GM12891 (cell line): Measurements from ENCODE around the gene KHK.

ENCODE experiments used
- POLR2AphosphoS5 ChIP-seq: IDR thresholded peaks from 2 replicates; pipeline ENCODE4 v1.6.1; 2011; ENCODE audit warnings: low read depth, low read length, control low read depth
- TAF1 ChIP-seq: IDR thresholded peaks from 2 replicates; pipeline ENCODE4 v1.6.1; 2011; ENCODE audit warnings: low read depth, low read length, control low read depth

DNA sequence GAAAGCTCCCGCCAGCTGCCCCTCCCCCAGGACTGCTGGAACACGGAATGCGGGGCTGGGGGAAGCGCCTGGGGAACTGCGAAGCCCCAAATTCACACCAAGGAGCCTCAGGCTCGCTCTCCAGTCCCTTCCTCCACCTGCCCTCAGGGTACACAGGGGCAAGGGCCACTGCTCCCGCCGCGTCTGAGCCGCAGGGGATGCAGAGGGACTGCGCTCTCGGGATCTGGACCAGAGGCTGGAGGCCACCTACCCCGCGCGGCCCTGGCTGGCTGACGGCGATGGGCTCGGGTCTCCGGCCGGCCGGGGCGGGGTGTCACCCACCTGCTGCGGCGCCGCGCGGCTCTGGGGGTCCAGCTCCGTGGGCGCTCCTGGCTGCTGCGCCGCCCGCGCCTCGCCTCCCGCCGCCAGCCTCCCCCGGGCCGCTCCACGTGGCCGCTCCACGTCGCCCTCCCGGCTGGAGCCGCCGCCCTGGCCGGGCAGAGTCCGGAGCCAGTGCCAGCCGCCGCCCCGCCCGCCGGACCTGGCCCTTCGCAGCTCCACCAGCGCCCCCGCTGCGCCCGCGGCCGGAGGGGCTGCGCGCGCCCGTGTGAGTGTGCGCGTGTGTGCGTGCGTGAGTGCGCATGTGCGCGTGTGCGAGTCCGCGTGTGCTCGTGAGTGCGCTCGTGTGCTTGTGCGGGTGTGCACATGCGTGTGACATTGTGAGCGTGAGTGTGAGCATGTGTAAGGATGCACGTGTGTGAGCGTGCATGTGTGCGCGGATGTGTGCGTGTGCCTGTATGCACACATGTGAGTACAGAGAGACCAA, 32.2 kb downstream of the KHK start, which contains the start of gene CGREF1:
- TF ChIP-seq POLR2AphosphoS5 (no peak), TAF1 (no peak)
